ENCODE data around the gene BTBD16. TPM values are rescaled to one million over a fixed set of nuclear protein-coding genes. Genes with fewer than 3 reads are reported as not detected.

BTBD16 gene
- total RNA-seq, 2 donors from 2014 or later: not detected

GRCh38 chr10:122303271-122304053 lies 32.4 kb downstream of the BTBD16 start:
- H3K27me3 ChIP-seq: no peaks in the 10 kb centered on the region
- H3K4me3 ChIP-seq: no peak overlapping the region
- TF ChIP-seq POLR2A (IDR thresholded peaks at IDR 0.05): no peak
- 68 to 71% methylated on average over 9 of the region's 9 CpGs for WGBS, 2 donors
- H3K4me1 ChIP-seq: peaks cover 30% of the 10 kb centered on the region
- ATAC-seq: no peak
- no peaks in the 10 kb centered on the region for H3K36me3 ChIP-seq (replicated peaks in 1 of 2; ENCODE audit: insufficient read depth in 1 of 2, low read depth in 2 of 2)
- no peak overlapping the region for H3K27ac ChIP-seq
- intact Hi-C loops (cut with DNase I): no loop called here
- DNase-seq: no peak
- H3K9me3 ChIP-seq: no peaks in the 10 kb centered on the region

- H3K27ac ChIP-seq: no peak overlapping the region
- ATAC-seq: no peak
- H3K36me3 ChIP-seq (replicated peaks in 1 of 2; ENCODE audit: insufficient read depth in 1 of 2, low read depth in 2 of 2): no peaks in the 10 kb centered on the region
- DNase-seq: no peak
- 86 to 88% methylated on average over 7 of the region's 7 CpGs for WGBS, 2 donors
- peaks cover 30% of the 10 kb centered on the region for H3K4me1 ChIP-seq
- no peak overlapping the region for H3K4me3 ChIP-seq
- H3K9me3 ChIP-seq: no peaks in the 10 kb centered on the region
- intact Hi-C loops (cut with DNase I): no loop called here
- no peak for TF ChIP-seq CTCF (IDR thresholded peaks at IDR 0.05)
- no peaks in the 10 kb centered on the region for H3K27me3 ChIP-seq
Observed at GRCh38 chr10:122304054-122304579, 33.0 kb downstream of the BTBD16 start.

GRCh38 chr10:122306282-122306681 lies 35.2 kb downstream of the BTBD16 start:
- Histone ChIP-seq H3K36me3 (replicated peaks in 1 of 2; ENCODE audit: insufficient read depth in 1 of 2, low read depth in 2 of 2) (no peaks in the 10 kb centered on the region), H3K27ac (no peak overlapping the region), H3K4me1 (peaks cover 44% of the 10 kb centered on the region), H3K27me3 (no peaks in the 10 kb centered on the region), H3K4me3 (no peak overlapping the region), H3K9me3 (no peaks in the 10 kb centered on the region)
- 95 to 97% methylated on average over 5 of the region's 5 CpGs for WGBS, 2 donors
- ATAC-seq: no peak
- DNase-seq: no peak
- intact Hi-C loops (cut with DNase I): no loop called here
- no peak for TF ChIP-seq POLR2A (IDR thresholded peaks at IDR 0.05)
- no peak for TF ChIP-seq CTCF (IDR thresholded peaks at IDR 0.05)

GRCh38 chr10:122306744-122307143 lies 35.6 kb downstream of the BTBD16 start:
- Histone ChIP-seq H3K36me3 (replicated peaks in 1 of 2; ENCODE audit: insufficient read depth in 1 of 2, low read depth in 2 of 2) (no peaks in the 10 kb centered on the region), H3K27ac (peak overlapping the region in 2 of 4 donors; percentile 72 to 83), H3K4me1 (peaks cover 48% of the 10 kb centered on the region), H3K9me3 (no peaks in the 10 kb centered on the region), H3K27me3 (no peaks in the 10 kb centered on the region), H3K4me3 (no peak overlapping the region)
- TF ChIP-seq CTCF (IDR thresholded peaks at IDR 0.05): no peak
- TF ChIP-seq POLR2A (IDR thresholded peaks at IDR 0.05): no peak
- DNase-seq: no peak
- 65 to 82% methylated on average over 3 of the region's 3 CpGs for WGBS, 2 donors
- ATAC-seq: no peak
- intact Hi-C loops (cut with DNase I): no loop called here

- no peak overlapping the region for H3K4me3 ChIP-seq
- peak; percentile 64 to 87 (median 78) for DNase-seq
- ATAC-seq: peak; percentile 79
Observed at GRCh38 chr10:122307669-122308416, 36.7 kb downstream of the BTBD16 start.

More at GRCh38 chr10:122307669-122308416, 36.7 kb downstream of the BTBD16 start:
- 47 to 53% methylated on average over 13 of the region's 13 CpGs for WGBS, 2 donors
- no peaks in the 10 kb centered on the region for H3K27me3 ChIP-seq
- H3K36me3 ChIP-seq (replicated peaks in 1 of 2; ENCODE audit: insufficient read depth in 1 of 2, low read depth in 2 of 2): no peaks in the 10 kb centered on the region
- TF ChIP-seq POLR2A (IDR thresholded peaks at IDR 0.05) (no peak), CTCF (IDR thresholded peaks at IDR 0.05) (no peak)
- H3K9me3 ChIP-seq: no peaks in the 10 kb centered on the region
- intact Hi-C loops (cut with DNase I): no loop called here
- H3K27ac ChIP-seq: peak overlapping the region; percentile 33 to 83 (median 76)
- H3K4me1 ChIP-seq: peaks cover 51% of the 10 kb centered on the region

Data from body of pancreas (tissue), 4 donors.